ENCODE results near the gene TPCN1.

TPCN1 gene

GRCh38 chr12:113251404-113252070, 30.3 kb downstream of the TPCN1 start:
- no peak for DNase-seq (ENCODE audit: low read depth)
- H3K4me3 ChIP-seq (replicated peaks; ENCODE audit: low read depth, low read length), result no peak overlapping the region
- TF ChIP-seq, protein P1, sequence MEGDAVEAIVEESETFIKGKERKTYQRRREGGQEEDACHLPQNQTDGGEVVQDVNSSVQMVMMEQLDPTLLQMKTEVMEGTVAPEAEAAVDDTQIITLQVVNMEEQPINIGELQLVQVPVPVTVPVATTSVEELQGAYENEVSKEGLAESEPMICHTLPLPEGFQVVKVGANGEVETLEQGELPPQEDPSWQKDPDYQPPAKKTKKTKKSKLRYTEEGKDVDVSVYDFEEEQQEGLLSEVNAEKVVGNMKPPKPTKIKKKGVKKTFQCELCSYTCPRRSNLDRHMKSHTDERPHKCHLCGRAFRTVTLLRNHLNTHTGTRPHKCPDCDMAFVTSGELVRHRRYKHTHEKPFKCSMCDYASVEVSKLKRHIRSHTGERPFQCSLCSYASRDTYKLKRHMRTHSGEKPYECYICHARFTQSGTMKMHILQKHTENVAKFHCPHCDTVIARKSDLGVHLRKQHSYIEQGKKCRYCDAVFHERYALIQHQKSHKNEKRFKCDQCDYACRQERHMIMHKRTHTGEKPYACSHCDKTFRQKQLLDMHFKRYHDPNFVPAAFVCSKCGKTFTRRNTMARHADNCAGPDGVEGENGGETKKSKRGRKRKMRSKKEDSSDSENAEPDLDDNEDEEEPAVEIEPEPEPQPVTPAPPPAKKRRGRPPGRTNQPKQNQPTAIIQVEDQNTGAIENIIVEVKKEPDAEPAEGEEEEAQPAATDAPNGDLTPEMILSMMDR (IDR thresholded peaks at IDR 0.05; ENCODE audit: low read length, missing control alignments), result no peak

GRCh38 chr12:113252494-113252893, 31.2 kb downstream of the TPCN1 start:
- no peak overlapping the region for H3K4me3 ChIP-seq (replicated peaks; ENCODE audit: low read depth, low read length)
- TF ChIP-seq, protein P1 (IDR thresholded peaks at IDR 0.05; ENCODE audit: low read length, missing control alignments), result no peak
- DNase-seq (ENCODE audit: low read depth), result no peak

- no peak for DNase-seq (ENCODE audit: low read depth)
- no peak overlapping the region for H3K4me3 ChIP-seq (replicated peaks; ENCODE audit: low read depth, low read length)
- TF ChIP-seq, protein P1 (IDR thresholded peaks at IDR 0.05; ENCODE audit: low read length, missing control alignments), result no peak
Observed at GRCh38 chr12:113253532-113254285, 32.4 kb downstream of the TPCN1 start.

- DNase-seq (ENCODE audit: low read depth), result no peak
- TF ChIP-seq, protein P1 (IDR thresholded peaks at IDR 0.05; ENCODE audit: low read length, missing control alignments), result no peak
- no peak overlapping the region for H3K4me3 ChIP-seq (replicated peaks; ENCODE audit: low read depth, low read length)
Observed at GRCh38 chr12:113254298-113254697, 33.0 kb downstream of the TPCN1 start.

GRCh38 chr12:113257564-113257963, 36.3 kb downstream of the TPCN1 start:
- no peak for DNase-seq (ENCODE audit: low read depth)
- H3K4me3 ChIP-seq (replicated peaks; ENCODE audit: low read depth, low read length), result no peak overlapping the region
- TF ChIP-seq, protein P1 (IDR thresholded peaks at IDR 0.05; ENCODE audit: low read length, missing control alignments), result no peak

GRCh38 chr12:113260127-113260526, 38.9 kb downstream of the TPCN1 start:
- TF ChIP-seq, protein P1 (IDR thresholded peaks at IDR 0.05; ENCODE audit: low read length, missing control alignments), result no peak
- H3K4me3 ChIP-seq (replicated peaks; ENCODE audit: low read depth, low read length), result no peak overlapping the region
- no peak for DNase-seq (ENCODE audit: low read depth)
